D341Med (cell line): ENCODE results near the gene MYO7A.
"Not testable (repeated sequence)": the region's sequence is repeated elsewhere in the genome, so short reads cannot be mapped to it uniquely, and the experiment has no call there.

ENCODE experiments used
- DNase-seq: peaks from one replicate; pipeline ENCODE4 v3.0.0; 2012; ENCODE audit warnings: low spot score

Gene MYO7A

GRCh38 chr11:77093056-77093891 lies 34.8 kb upstream of the MYO7A start:
- DNase-seq = no peak

- no peak for DNase-seq
These were observed 33.8 kb upstream of the MYO7A start for GRCh38 chr11:77093987-77094840.

- no peak for DNase-seq
These were observed 33.1 kb upstream of the MYO7A start for GRCh38 chr11:77094841-77095365.

- no peak for DNase-seq
These were observed 32.2 kb upstream of the MYO7A start for GRCh38 chr11:77095551-77096490.

- no peak for DNase-seq
These were observed 31.4 kb upstream of the MYO7A start for GRCh38 chr11:77096591-77097019.

- DNase-seq = not testable (repeated sequence)
These were observed 30.9 kb upstream of the MYO7A start for GRCh38 chr11:77097180-77097579.

GRCh38 chr11:77100166-77101042 lies 27.6 kb upstream of the MYO7A start:
- DNase-seq = no peak

- DNase-seq = no peak
These were observed 27.0 kb upstream of the MYO7A start for GRCh38 chr11:77101043-77101537.

- no peak for DNase-seq
These were observed 25.5 kb upstream of the MYO7A start, which contains the start of gene OMP for GRCh38 chr11:77102246-77103210. Gene OMP (plus strand): TSS chr11:77102840. CDS start chr11:77102840, 0 bp downstream.

- DNase-seq = no peak
These were observed 24.7 kb upstream of the MYO7A start for GRCh38 chr11:77103319-77103718.

GRCh38 chr11:77104727-77105126 lies 23.3 kb upstream of the MYO7A start:
- DNase-seq = no peak

- no peak for DNase-seq
These were observed 21.7 kb upstream of the MYO7A start for GRCh38 chr11:77106321-77106720.

GRCh38 chr11:77106759-77107158 lies 21.3 kb upstream of the MYO7A start:
- DNase-seq = no peak

GRCh38 chr11:77107950-77108349 lies 20.1 kb upstream of the MYO7A start:
- no peak for DNase-seq

GRCh38 chr11:77108436-77108835 lies 19.6 kb upstream of the MYO7A start:
- no peak for DNase-seq

- DNase-seq = no peak
These were observed 18.6 kb upstream of the MYO7A start for GRCh38 chr11:77109236-77110019.

- no peak for DNase-seq
These were observed 17.2 kb upstream of the MYO7A start for GRCh38 chr11:77110836-77111235.

- no peak for DNase-seq
These were observed 16.8 kb upstream of the MYO7A start for GRCh38 chr11:77111277-77111676.
